Measurements from ENCODE around the gene YES1. TPM values are rescaled to one million over a fixed set of nuclear protein-coding genes. Genes with fewer than 3 reads are reported as not detected.

Gene YES1
- total and polyA plus RNA-seq, 2 donors from 2014 or later, result 12.6 to 48.5 TPM

DNA sequence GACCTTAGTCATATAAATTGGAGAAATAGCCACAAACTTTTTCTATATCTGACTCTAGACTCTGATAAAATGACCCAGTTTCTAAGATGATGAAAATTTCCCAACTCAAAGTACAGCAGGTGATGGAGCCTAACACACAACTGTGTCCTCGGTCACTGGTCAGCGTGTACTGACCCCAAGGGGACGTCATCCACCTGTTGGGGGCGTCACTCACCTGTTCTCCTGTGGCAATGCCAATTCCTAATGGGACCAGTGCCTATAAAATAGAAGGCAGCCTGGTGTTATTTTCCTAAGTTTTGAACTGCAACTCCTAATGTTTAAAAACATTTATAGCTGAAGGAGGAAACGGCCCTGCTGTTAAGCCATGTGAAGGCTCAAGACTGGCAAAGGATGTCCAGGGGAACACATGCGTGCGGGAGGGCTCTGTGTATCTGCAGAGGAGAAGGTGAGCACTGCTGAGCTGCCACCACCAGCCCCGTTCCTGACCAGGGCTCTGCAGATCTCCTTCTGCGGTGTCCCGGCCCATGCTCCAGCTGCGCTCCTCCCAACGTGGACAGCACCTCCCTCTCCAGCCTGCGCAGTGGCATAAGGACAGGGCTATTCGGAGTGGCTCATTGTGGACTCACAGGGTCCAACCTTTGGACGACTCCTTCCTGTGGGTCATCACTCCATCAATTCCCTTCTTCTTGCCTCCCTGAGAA is 133.4 kb downstream of the YES1 start:
- no peak for DNase-seq

DNA sequence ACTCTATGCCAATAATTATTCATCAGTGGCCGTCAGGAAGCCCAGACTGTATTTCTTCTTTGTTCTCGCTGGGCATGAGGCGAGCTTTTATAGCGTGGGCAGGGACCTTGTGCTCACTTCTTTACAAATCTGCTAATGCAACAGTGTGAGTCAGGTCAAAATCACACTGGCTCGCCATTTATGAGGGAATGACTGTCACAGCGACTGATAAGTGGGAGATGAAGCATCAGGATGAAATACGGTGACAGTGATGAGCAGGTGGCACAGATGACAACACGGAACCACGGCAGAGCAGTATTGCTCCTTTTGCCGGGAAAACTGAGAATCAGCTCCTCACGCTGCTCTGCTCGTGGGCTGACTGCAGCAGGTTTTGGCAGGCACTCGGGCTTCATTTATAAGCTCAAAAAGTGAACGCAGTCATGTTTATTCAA is 134.1 kb downstream of the YES1 start:
- no peaks in the 10 kb centered on the region for H3K9me3 ChIP-seq (ENCODE audit: control insufficient read depth in 2 of 3, insufficient read depth in 1 of 3, low read length in 3 of 3)
- TF ChIP-seq, protein P1, sequence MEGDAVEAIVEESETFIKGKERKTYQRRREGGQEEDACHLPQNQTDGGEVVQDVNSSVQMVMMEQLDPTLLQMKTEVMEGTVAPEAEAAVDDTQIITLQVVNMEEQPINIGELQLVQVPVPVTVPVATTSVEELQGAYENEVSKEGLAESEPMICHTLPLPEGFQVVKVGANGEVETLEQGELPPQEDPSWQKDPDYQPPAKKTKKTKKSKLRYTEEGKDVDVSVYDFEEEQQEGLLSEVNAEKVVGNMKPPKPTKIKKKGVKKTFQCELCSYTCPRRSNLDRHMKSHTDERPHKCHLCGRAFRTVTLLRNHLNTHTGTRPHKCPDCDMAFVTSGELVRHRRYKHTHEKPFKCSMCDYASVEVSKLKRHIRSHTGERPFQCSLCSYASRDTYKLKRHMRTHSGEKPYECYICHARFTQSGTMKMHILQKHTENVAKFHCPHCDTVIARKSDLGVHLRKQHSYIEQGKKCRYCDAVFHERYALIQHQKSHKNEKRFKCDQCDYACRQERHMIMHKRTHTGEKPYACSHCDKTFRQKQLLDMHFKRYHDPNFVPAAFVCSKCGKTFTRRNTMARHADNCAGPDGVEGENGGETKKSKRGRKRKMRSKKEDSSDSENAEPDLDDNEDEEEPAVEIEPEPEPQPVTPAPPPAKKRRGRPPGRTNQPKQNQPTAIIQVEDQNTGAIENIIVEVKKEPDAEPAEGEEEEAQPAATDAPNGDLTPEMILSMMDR (IDR thresholded peaks at IDR 0.05; ENCODE audit: borderline replicate concordance, extremely low read depth, insufficient read depth), result no peak
- no peak overlapping the region for H3K9ac ChIP-seq (ENCODE audit: low read length in 3 of 3)
- no peaks in the 10 kb centered on the region for H3K27me3 ChIP-seq (ENCODE audit: control insufficient read depth, insufficient read depth, low read length)
- intact Hi-C loops (cut with DNase I), result no loop called here
- no peak for FAIRE-seq
- no peak for DNase-seq
- no peak overlapping the region for H3K27ac ChIP-seq (ENCODE audit: low read depth in 2 of 2, low read length in 2 of 2)
- no peak overlapping the region for H3K4me3 ChIP-seq (ENCODE audit: low read length in 3 of 3)
- no peaks in the 10 kb centered on the region for H3K4me1 ChIP-seq (ENCODE audit: control insufficient read depth in 2 of 3, insufficient read depth in 2 of 3, low read depth in 1 of 3, low read length in 3 of 3)
- peaks cover 10 to 58% (median 26%) of the 10 kb centered on the region in 3 donors for H3K36me3 ChIP-seq (ENCODE audit: control insufficient read depth in 2 of 3, insufficient read depth in 3 of 3, low read length in 3 of 3)

More for the DNA sequence above, 133.4 kb downstream of the YES1 start:
- H3K27ac ChIP-seq (ENCODE audit: low read depth in 2 of 2, low read length in 2 of 2), result no peak overlapping the region
- peaks cover 8 to 56% (median 26%) of the 10 kb centered on the region in 3 donors for H3K36me3 ChIP-seq (ENCODE audit: control insufficient read depth in 2 of 3, insufficient read depth in 3 of 3, low read length in 3 of 3)
- intact Hi-C loops (cut with DNase I), result no loop called here
- H3K9ac ChIP-seq (ENCODE audit: low read length in 3 of 3), result no peak overlapping the region
- FAIRE-seq, result no peak
- H3K4me1 ChIP-seq (ENCODE audit: control insufficient read depth in 2 of 3, insufficient read depth in 2 of 3, low read depth in 1 of 3, low read length in 3 of 3), result no peaks in the 10 kb centered on the region
- H3K27me3 ChIP-seq (ENCODE audit: control insufficient read depth, insufficient read depth, low read length), result no peaks in the 10 kb centered on the region
- H3K4me3 ChIP-seq (ENCODE audit: low read length in 3 of 3), result no peak overlapping the region
- no peaks in the 10 kb centered on the region for H3K9me3 ChIP-seq (ENCODE audit: control insufficient read depth in 2 of 3, insufficient read depth in 1 of 3, low read length in 3 of 3)
- TF ChIP-seq, protein P1 (IDR thresholded peaks at IDR 0.05; ENCODE audit: borderline replicate concordance, extremely low read depth, insufficient read depth), result no peak

DNA sequence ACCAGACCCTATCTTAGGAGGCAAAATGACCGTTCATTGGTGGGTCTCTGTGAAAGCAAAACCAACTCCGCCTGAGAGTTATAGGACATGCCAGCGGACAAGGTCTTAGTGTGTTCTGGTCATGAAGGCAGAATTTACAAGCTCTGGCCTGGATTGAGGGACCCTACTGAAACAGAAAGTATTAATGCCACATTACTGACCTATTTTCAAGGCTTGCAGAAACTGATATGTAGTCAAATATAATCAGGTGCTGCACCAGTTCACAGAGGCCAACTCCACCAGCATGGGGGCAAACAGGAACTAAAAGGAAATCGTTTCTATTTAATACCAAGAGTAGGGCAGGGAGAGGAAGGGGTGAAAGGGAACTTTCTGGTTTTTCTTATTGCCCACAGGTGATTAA is 134.9 kb downstream of the YES1 start:
- H3K9ac ChIP-seq (ENCODE audit: low read length in 3 of 3), result no peak overlapping the region

More for the DNA sequence above, 134.9 kb downstream of the YES1 start:
- intact Hi-C loops (cut with DNase I), result no loop called here
- H3K27me3 ChIP-seq (ENCODE audit: control insufficient read depth, insufficient read depth, low read length), result no peaks in the 10 kb centered on the region
- no peak overlapping the region for H3K4me3 ChIP-seq (ENCODE audit: low read length in 3 of 3)
- no peaks in the 10 kb centered on the region for H3K9me3 ChIP-seq (ENCODE audit: control insufficient read depth in 2 of 3, insufficient read depth in 1 of 3, low read length in 3 of 3)
- peaks cover 14 to 63% (median 25%) of the 10 kb centered on the region in 3 donors for H3K36me3 ChIP-seq (ENCODE audit: control insufficient read depth in 2 of 3, insufficient read depth in 3 of 3, low read length in 3 of 3)
- DNase-seq (no peak), FAIRE-seq (no peak)
- H3K4me1 ChIP-seq (ENCODE audit: control insufficient read depth in 2 of 3, insufficient read depth in 2 of 3, low read depth in 1 of 3, low read length in 3 of 3), result no peaks in the 10 kb centered on the region
- TF ChIP-seq, protein P1 (IDR thresholded peaks at IDR 0.05; ENCODE audit: borderline replicate concordance, extremely low read depth, insufficient read depth), result no peak
- H3K27ac ChIP-seq (ENCODE audit: low read depth in 2 of 2, low read length in 2 of 2), result no peak overlapping the region
